Measurements from ENCODE around the gene PACS1. TPM values are rescaled to one million over a fixed set of nuclear protein-coding genes. Genes with fewer than 3 reads are reported as not detected.

PACS1 gene
- total RNA-seq, 1 donor from 2014 or later = 138 TPM

DNA sequence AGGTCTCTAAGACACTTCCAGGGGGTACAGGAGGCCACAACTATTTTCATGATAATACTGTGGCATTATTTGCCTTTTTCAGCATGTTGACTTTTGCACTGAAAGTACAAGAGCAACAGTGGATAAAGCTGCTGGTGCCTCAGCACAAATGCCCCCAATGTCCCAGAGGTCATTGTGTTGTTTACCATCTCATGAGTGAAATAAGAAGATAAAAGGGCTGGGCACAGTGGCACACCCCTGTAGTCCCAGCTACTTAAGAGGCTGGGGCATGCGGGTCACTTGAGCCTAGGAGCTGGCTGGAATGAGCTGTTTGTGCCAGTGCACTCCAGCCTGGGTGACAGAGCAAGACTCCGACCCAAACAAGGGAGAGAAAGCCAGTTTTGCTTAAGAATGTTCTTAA lies 125.8 kb downstream of the PACS1 start:
- intact Hi-C loops (cut with DNase I) = no loop called here
- peaks cover 0 to under 1% of the 10 kb centered on the region in 2 donors for H3K9me3 ChIP-seq
- H3K4me1 ChIP-seq = peaks cover 3 to 11% of the 10 kb centered on the region in 2 donors
- H3K27ac ChIP-seq = no peak overlapping the region
- H3K36me3 ChIP-seq = peaks cover 22 to 41% of the 10 kb centered on the region in 2 donors
- TF ChIP-seq, protein P1, sequence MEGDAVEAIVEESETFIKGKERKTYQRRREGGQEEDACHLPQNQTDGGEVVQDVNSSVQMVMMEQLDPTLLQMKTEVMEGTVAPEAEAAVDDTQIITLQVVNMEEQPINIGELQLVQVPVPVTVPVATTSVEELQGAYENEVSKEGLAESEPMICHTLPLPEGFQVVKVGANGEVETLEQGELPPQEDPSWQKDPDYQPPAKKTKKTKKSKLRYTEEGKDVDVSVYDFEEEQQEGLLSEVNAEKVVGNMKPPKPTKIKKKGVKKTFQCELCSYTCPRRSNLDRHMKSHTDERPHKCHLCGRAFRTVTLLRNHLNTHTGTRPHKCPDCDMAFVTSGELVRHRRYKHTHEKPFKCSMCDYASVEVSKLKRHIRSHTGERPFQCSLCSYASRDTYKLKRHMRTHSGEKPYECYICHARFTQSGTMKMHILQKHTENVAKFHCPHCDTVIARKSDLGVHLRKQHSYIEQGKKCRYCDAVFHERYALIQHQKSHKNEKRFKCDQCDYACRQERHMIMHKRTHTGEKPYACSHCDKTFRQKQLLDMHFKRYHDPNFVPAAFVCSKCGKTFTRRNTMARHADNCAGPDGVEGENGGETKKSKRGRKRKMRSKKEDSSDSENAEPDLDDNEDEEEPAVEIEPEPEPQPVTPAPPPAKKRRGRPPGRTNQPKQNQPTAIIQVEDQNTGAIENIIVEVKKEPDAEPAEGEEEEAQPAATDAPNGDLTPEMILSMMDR (IDR thresholded peaks at IDR 0.05) = no peak
- H3K4me3 ChIP-seq = no peak overlapping the region
- no peaks in the 10 kb centered on the region for H3K27me3 ChIP-seq
- DNase-seq (ENCODE audit: low spot score in 2 of 2) = no peak

DNA sequence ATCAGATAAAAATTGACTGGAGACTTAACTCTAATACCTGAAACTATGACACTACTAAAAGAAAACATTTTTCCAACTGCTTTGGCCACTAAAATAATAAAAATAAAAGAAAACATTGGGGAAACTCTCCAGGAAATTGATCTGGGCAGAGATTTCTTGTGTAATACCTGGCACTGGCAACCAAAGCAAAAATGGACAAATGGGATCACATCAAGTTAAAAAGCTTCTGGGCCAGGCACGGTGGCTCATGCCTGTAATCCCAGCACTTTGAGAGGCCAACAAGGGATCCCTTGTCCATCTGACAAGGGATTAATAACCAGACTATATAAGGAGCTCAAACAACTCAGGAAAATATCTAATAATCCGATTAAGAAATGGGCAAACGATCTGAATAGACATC lies 133.8 kb downstream of the PACS1 start:
- intact Hi-C loops (cut with DNase I) = no loop called here
- no peaks in the 10 kb centered on the region for H3K36me3 ChIP-seq
- H3K27ac ChIP-seq = no peak overlapping the region
- H3K9me3 ChIP-seq = peaks cover 0 to 9% of the 10 kb centered on the region in 2 donors
- H3K27me3 ChIP-seq = no peaks in the 10 kb centered on the region
- TF ChIP-seq, protein P1 (IDR thresholded peaks at IDR 0.05) = no peak
- DNase-seq (ENCODE audit: low spot score in 2 of 2) = no peak
- H3K4me3 ChIP-seq = no peak overlapping the region
- no peaks in the 10 kb centered on the region for H3K4me1 ChIP-seq

DNA sequence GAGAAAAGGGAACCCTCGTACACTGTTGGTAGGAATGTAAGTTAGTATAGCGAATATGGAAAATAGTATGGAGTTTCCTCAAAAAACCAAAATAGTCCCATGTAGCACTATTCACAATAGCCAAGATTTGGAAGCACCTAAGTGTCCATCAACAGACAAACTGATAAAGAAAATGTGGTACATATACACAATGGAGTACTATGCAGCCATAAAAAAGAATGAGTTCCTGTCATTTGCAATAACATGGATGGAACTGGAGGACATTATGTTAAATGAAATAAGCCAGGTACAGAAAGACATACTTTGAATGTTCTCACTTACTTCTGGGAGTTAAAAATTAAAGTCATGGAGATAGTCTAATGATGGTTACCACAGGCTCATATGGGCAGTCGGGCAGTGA lies 134.3 kb downstream of the PACS1 start:
- no peak for DNase-seq (ENCODE audit: low spot score in 2 of 2)
- intact Hi-C loops (cut with DNase I) = no loop called here
- H3K27ac ChIP-seq = no peak overlapping the region
- no peaks in the 10 kb centered on the region for H3K4me1 ChIP-seq
- H3K9me3 ChIP-seq = peaks cover 0 to 9% of the 10 kb centered on the region in 2 donors
- TF ChIP-seq, protein P1 (IDR thresholded peaks at IDR 0.05) = no peak
- no peaks in the 10 kb centered on the region for H3K36me3 ChIP-seq
- no peaks in the 10 kb centered on the region for H3K27me3 ChIP-seq
- no peak overlapping the region for H3K4me3 ChIP-seq

DNA sequence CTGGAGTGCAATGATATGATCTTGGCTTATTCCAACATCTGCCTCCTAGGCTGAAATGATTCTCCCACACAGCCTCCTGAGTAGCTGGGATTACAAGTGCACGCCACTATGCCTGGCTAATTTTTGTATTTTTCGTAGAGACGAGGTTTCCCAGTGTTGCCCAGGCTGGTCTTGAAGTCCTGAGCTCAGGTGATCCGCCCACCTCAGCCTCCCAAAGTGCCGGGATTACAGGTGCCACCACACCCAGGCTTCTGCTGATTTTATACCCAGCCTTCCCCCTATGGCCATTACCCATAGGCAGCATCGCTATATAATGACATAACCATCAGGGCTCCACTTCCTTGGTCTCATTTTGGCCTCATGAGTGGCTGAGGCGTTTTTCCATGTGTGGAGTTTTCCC lies 137.7 kb downstream of the PACS1 start:
- no peak for DNase-seq (ENCODE audit: low spot score in 2 of 2)
- peaks cover 5 to 16% of the 10 kb centered on the region in 2 donors for H3K36me3 ChIP-seq
- H3K4me3 ChIP-seq = no peak overlapping the region
- H3K27me3 ChIP-seq = no peaks in the 10 kb centered on the region
- H3K27ac ChIP-seq = no peak overlapping the region
- no peaks in the 10 kb centered on the region for H3K9me3 ChIP-seq
- intact Hi-C loops (cut with DNase I) = no loop called here
- TF ChIP-seq, protein P1 (IDR thresholded peaks at IDR 0.05) = no peak
- H3K4me1 ChIP-seq = no peaks in the 10 kb centered on the region

DNA sequence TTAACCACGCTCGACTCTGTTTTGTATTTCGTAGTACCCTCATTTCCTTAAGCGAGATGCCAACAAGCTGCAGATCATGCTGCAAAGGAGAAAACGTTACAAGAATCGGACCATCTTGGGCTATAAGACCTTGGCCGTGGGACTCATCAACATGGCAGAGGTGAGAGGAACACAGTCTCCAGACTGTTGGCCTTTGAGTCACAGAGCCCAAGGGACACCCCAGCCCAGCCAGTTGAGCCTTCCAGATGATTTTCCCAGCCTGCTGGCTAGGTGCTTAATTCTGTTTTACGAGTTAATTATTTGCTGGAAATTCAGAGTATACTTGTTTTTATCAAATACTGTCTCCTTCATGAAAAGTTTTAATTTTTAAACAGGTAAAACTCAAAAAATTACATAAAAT lies 141.0 kb downstream of the PACS1 start:
- Histone ChIP-seq H3K9me3 (no peaks in the 10 kb centered on the region), H3K4me3 (no peak overlapping the region), H3K4me1 (no peaks in the 10 kb centered on the region), H3K27me3 (no peaks in the 10 kb centered on the region), H3K27ac (no peak overlapping the region), H3K36me3 (peaks cover 23 to 34% of the 10 kb centered on the region in 2 donors)
- no peak for DNase-seq (ENCODE audit: low spot score in 2 of 2)
- TF ChIP-seq, protein P1 (IDR thresholded peaks at IDR 0.05) = no peak
- intact Hi-C loops (cut with DNase I) = no loop called here

DNA sequence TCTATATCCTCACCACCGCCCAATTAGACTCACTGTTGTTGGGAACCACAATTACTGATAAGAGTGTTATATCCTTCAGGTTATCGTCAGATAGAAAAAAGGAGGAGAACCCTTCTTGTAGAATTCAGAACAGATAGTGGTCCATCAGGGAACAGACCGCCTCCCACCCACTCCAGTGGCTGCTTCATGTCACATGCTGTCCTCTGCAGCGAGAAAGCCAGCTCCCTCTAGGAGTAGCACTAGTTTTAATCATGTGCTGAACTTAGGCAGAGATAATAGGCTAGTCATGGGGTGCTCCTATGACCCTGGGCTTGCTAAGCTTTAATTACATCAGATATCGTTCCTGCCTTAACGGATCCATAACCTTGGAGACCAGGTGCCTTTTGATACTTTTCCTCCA lies 146.8 kb downstream of the PACS1 start:
- Histone ChIP-seq H3K27me3 (no peaks in the 10 kb centered on the region), H3K36me3 (peaks cover 53 to 73% of the 10 kb centered on the region in 2 donors), H3K9me3 (no peaks in the 10 kb centered on the region), H3K4me3 (no peak overlapping the region), H3K4me1 (no peaks in the 10 kb centered on the region), H3K27ac (no peak overlapping the region)
- TF ChIP-seq, protein P1 (IDR thresholded peaks at IDR 0.05) = no peak
- intact Hi-C loops (cut with DNase I) = no loop called here
- no peak for DNase-seq (ENCODE audit: low spot score in 2 of 2)
